GM23248 (cell line): ENCODE data around the gene LYPD6B. TPM values are rescaled to one million over a fixed set of nuclear protein-coding genes. Genes with fewer than 3 reads are reported as not detected.

ENCODE experiments used
- DNase-seq: peaks from one replicate; pipeline ENCODE4 v3.0.0-alpha.2; 2015
- H2AFZ ChIP-seq: fragments of 200-600 bp; sonication (generic); 2 replicates; pipeline ENCODE4 v1.6.1; 2016; ENCODE audit warnings: antibody characterized with exemption
- H3F3A ChIP-seq: fragments of 200-600 bp; sonication (generic); 2 replicates; pipeline ENCODE4 v1.6.1; 2016; ENCODE audit warnings: mild to moderate bottlenecking, antibody characterized with exemption, mixed run types; ENCODE audit not compliant: insufficient read depth
- H3K27ac ChIP-seq: fragments of 200-600 bp; sonication (generic); 2 replicates; pipeline ENCODE4 v1.5.1; 2016; ENCODE audit warnings: mild to moderate bottlenecking
- H3K27me3 ChIP-seq: fragments of 200-600 bp; sonication (generic); replicated peaks from 2 replicates; pipeline ENCODE4 v1.6.1; 2016; ENCODE audit warnings: mild to moderate bottlenecking; ENCODE audit not compliant: insufficient read depth
- H3K36me3 ChIP-seq: fragments of 200-600 bp; sonication (generic); 2 replicates; pipeline ENCODE4 v1.6.1; 2016; ENCODE audit warnings: low read depth, mild to moderate bottlenecking
- H3K4me1 ChIP-seq: fragments of 200-600 bp; sonication (generic); 2 replicates; pipeline ENCODE4 v1.6.1; 2016; ENCODE audit warnings: mild to moderate bottlenecking; ENCODE audit not compliant: insufficient read depth
- H3K4me2 ChIP-seq: fragments of 200-600 bp; sonication (generic); one replicate; pipeline ENCODE4 v1.6.1; 2016; ENCODE audit warnings: mild to moderate bottlenecking; ENCODE audit not compliant: unreplicated experiment
- H3K4me3 ChIP-seq: fragments of 200-600 bp; sonication (generic); 2 replicates; pipeline ENCODE4 v1.5.1; 2016; ENCODE audit warnings: mild to moderate bottlenecking
- H3K79me2 ChIP-seq: fragments of 200-600 bp; sonication (generic); 2 replicates; pipeline ENCODE4 v1.6.1; 2016; ENCODE audit warnings: mild to moderate bottlenecking; ENCODE audit not compliant: insufficient read depth
- H3K9ac ChIP-seq: fragments of 200-600 bp; sonication (generic); 2 replicates; pipeline ENCODE4 v1.6.1; 2016; ENCODE audit warnings: mild to moderate bottlenecking
- H3K9me2 ChIP-seq: fragments of 200-600 bp; sonication (generic); 2 replicates; pipeline ENCODE4 v1.6.1; 2016; ENCODE audit warnings: mixed run types, mild to moderate bottlenecking, moderate library complexity; ENCODE audit not compliant: insufficient read depth
- H3K9me3 ChIP-seq: fragments of 200-600 bp; sonication (generic); one replicate; pipeline ENCODE4 v1.6.1; 2017; ENCODE audit warnings: low read depth
- H4K20me1 ChIP-seq: fragments of 200-600 bp; sonication (generic); 2 replicates; pipeline ENCODE4 v1.6.0; 2016; ENCODE audit not compliant: insufficient read depth
- EZH2 ChIP-seq: fragments of 200-600 bp; sonication (generic); IDR thresholded peaks from 2 replicates; pipeline ENCODE4 v1.6.1; 2018; ENCODE audit warnings: antibody characterized with exemption, mild to moderate bottlenecking; ENCODE audit not compliant: insufficient read depth, poor library complexity, severe bottlenecking
- EZH2phosphoT487 ChIP-seq: fragments of 200-600 bp; sonication (generic); IDR thresholded peaks from 2 replicates; pipeline ENCODE4 v1.6.1; 2018; ENCODE audit warnings: antibody characterized with exemption, moderate library complexity, mild to moderate bottlenecking, low read depth; ENCODE audit not compliant: insufficient read depth
- WGBS, 2 experiments: methylation state at CpG; one replicate each; pipeline ENCODE4 v1.1.6; 2015 to 2017; ENCODE audit warnings: low lambda C conversion rate in 2 of 2, low coverage in 1 of 2; ENCODE audit errors: missing lambda C conversion rate in 2 of 2; 5-methylcytosine and 5-hydroxymethylcytosine counted together
- in situ Hi-C: fragments of 300-500 bp; cut with MboI; formaldehyde crosslinking; loops from 2 replicates; pipeline ENCODE4 v1.15.0; 2020
- polyA plus RNA-seq: library from polyadenylated mRNA; unstranded; fragments of >200 nt; fragmentation: Nextera tagmentation; extraction: Ambion mirVana; gene quantifications from 2 replicates; pipeline ENCODE4 v1.2.1, GENCODE V29; 2016
- total RNA-seq: library from RNA; depleted of rRNA; stranded (reverse); fragments of >200 nt; shearing (Covaris generic); gene quantifications from 2 replicates; pipeline ENCODE4 v1.2.3, GENCODE V29; 2014

Gene LYPD6B
- total and polyA plus RNA-seq, 2 experiments from 2014 or later, result 3.9 to 11.4 TPM

DNA sequence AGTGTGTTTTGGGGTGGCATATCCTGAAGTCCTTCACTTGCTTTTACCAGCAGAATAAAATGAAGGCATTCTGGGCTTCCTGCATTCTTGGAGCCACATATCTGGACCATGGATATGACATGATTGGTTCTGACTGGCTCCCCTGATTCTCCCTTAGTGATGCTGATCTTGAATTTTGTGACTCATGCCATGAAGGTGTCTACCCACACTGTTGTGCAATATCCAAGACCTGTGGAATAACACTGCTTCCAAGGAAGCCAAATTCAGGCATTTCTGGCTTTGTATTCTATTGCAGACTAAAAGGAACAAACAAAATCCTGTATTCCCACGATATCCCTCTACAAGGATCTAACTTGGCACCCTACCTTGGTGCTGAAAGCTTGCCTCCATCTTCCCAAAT, 125.8 kb downstream of the LYPD6B start:
- TF ChIP-seq EZH2 (no peak), EZH2phosphoT487 (no peak)
- H3K9ac ChIP-seq, result no peak overlapping the region
- 0 out of 2 replicates have a peak, but pooled peaks cover 3% of the 10 kb centered on the region for H3K27me3 ChIP-seq
- H2AFZ ChIP-seq, result no peak overlapping the region
- H3K4me1 ChIP-seq, result no peaks in the 10 kb centered on the region
- DNase-seq, result no peak
- no peak overlapping the region for H3K4me2 ChIP-seq
- H3K4me3 ChIP-seq, result no peak overlapping the region
- no peaks in the 10 kb centered on the region for H3K9me3 ChIP-seq
- no peaks in the 10 kb centered on the region for H3F3A ChIP-seq
- no peaks in the 10 kb centered on the region for H4K20me1 ChIP-seq
- no peak overlapping the region for H3K27ac ChIP-seq
- H3K36me3 ChIP-seq, result no peaks in the 10 kb centered on the region
- in situ Hi-C loops, result no loop called here
- no peaks in the 10 kb centered on the region for H3K79me2 ChIP-seq
- H3K9me2 ChIP-seq, result no peaks in the 10 kb centered on the region
- WGBS, 2 experiments, result 72 to 73% methylated on average over 1 of the region's 1 CpG

DNA sequence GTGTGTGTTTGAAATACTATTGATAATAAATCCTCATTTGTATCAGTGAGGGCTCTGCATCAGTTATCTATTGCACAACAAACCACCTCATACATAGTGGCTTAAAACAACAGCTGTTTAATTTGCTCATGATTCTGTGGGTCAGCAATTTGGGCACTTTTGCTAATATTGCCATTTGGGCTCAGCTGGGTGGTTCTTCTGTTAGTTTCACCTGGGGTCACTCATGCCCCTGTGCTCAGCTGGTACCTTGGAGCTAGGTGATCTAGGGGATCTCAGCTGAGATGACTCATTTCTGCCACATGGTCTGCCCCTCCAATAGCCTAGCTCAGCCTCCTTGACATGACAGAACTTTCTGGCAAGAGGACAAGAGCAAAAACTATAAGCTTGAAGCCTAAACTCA, 126.3 kb downstream of the LYPD6B start:
- no peak overlapping the region for H2AFZ ChIP-seq
- no peak overlapping the region for H3K4me2 ChIP-seq
- H3F3A ChIP-seq, result no peaks in the 10 kb centered on the region
- H3K79me2 ChIP-seq, result no peaks in the 10 kb centered on the region
- no peak overlapping the region for H3K4me3 ChIP-seq
- no peaks in the 10 kb centered on the region for H3K9me2 ChIP-seq
- no peak overlapping the region for H3K27ac ChIP-seq
- in situ Hi-C loops, result no loop called here
- TF ChIP-seq EZH2 (no peak), EZH2phosphoT487 (no peak)
- H3K9ac ChIP-seq, result no peak overlapping the region
- H3K4me1 ChIP-seq, result no peaks in the 10 kb centered on the region
- no peaks in the 10 kb centered on the region for H3K36me3 ChIP-seq
- no peak for DNase-seq
- 0 out of 2 replicates have a peak, but pooled peaks cover 3% of the 10 kb centered on the region for H3K27me3 ChIP-seq
- H3K9me3 ChIP-seq, result no peaks in the 10 kb centered on the region
- H4K20me1 ChIP-seq, result no peaks in the 10 kb centered on the region

DNA sequence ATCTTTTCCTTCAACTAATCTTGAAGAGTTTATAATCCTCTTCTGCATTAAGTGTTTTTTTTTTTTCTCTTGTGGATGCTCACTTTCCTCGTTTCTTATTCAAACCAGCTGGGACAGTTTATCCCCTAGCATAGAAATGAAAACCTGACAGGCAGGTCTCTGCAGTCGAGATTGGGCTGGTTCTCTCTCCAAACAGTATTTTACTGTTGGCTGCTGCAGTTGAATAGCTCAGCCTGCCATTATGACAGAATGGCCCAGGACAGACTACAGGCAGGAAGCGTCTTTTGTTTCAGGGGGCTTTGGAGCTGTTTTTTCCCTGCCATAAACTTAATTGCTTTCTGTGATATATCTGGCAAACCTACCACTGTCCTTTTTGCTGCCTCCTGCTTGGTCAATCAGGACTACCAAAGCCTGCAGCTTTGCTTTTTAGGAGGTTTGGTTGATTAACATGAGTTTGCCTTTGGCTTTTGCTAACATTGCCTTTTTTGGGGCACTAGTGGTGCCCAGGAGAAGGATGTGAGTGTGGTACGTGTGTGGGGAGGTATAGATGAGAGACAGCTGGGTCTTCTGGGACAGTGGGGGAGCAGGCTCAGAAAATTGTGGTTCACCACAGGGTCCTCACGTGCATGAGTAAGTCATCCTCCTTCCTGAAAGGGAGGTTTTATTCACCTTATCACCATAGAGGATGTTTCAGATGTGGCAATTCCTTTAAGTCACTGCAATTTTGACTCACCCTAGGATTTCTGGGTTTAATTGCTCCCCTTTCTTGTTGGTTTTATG, 128.7 kb downstream of the LYPD6B start:
- Histone ChIP-seq H3K9ac (no peak overlapping the region), H3K27ac (no peak overlapping the region), H3K4me1 (no peaks in the 10 kb centered on the region), H3F3A (no peaks in the 10 kb centered on the region), H4K20me1 (no peaks in the 10 kb centered on the region), H3K4me2 (no peak overlapping the region), H3K36me3 (no peaks in the 10 kb centered on the region), H3K79me2 (no peaks in the 10 kb centered on the region), H3K4me3 (no peak overlapping the region), H3K27me3 (0 out of 2 replicates have a peak, but pooled peaks cover 3% of the 10 kb centered on the region), H2AFZ (no peak overlapping the region), H3K9me2 (no peaks in the 10 kb centered on the region), H3K9me3 (no peaks in the 10 kb centered on the region)
- WGBS, 2 experiments, result 25 to 33% methylated on average over 5 of the region's 5 CpGs
- in situ Hi-C loops, result no loop called here
- TF ChIP-seq EZH2, result no peak
- no peak for TF ChIP-seq EZH2phosphoT487
- DNase-seq, result no peak

DNA sequence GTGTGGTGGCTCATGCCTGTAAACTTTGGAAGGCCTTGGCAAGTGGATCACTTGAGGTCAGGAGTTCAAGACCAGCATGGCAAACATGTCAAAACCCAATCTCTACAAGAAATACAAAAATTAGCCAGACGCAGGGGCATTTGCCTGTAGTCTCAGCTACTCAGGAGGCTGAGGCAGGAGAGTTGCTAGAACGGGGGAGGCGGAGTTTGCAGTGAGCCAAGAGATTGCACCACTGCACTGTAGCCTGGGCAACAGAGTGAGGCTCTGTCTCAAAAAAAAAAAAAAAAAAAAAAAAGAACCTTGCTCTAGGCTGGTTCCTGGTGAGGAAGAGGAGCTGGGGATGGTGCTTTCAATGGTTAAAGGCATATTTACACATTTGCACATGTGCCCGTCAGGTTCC, 129.4 kb downstream of the LYPD6B start:
- Histone ChIP-seq H2AFZ (no peak overlapping the region), H3K4me3 (no peak overlapping the region), H3F3A (no peaks in the 10 kb centered on the region), H3K4me2 (no peak overlapping the region), H3K4me1 (no peaks in the 10 kb centered on the region), H3K27me3 (0 out of 2 replicates have a peak, but pooled peaks cover 3% of the 10 kb centered on the region), H4K20me1 (no peaks in the 10 kb centered on the region), H3K9me2 (no peaks in the 10 kb centered on the region), H3K79me2 (no peaks in the 10 kb centered on the region), H3K36me3 (no peaks in the 10 kb centered on the region), H3K9ac (no peak overlapping the region), H3K9me3 (no peaks in the 10 kb centered on the region), H3K27ac (no peak overlapping the region)
- WGBS, 2 experiments, result 35 to 36% methylated on average over 4 of the region's 4 CpGs
- TF ChIP-seq EZH2phosphoT487 (no peak), EZH2 (no peak)
- in situ Hi-C loops, result no loop called here
- DNase-seq, result no peak
